Stimulated activated naive CD8-positive, alpha-beta T cell treated with anti-CD3 and anti-CD28 coated beads, Interleukin-15, Interleukin-2, amounts not matched to agents 100 ng/mL and 50 ng/mL, for 24 hours (primary cell): Measurements from ENCODE around the gene DDX23.
A peak's percentile ranks its signal among the peaks of the same experiment; 100 is the strongest.

ENCODE experiments used
- H3K27ac Mint-ChIP-seq: one replicate; pipeline ENCODE4 v1.8.0; 2021; ENCODE audit warnings: mild to moderate bottlenecking, mixed read lengths
- H3K27me3 Mint-ChIP-seq: one replicate; pipeline ENCODE4 v1.8.0; 2021; ENCODE audit warnings: mixed read lengths
- H3K36me3 Mint-ChIP-seq: one replicate; pipeline ENCODE4 v1.8.0; 2021; ENCODE audit warnings: low read depth, mixed read lengths
- H3K4me1 Mint-ChIP-seq: one replicate; pipeline ENCODE4 v1.8.0; 2021; ENCODE audit warnings: low read depth, mixed read lengths
- H3K4me3 Mint-ChIP-seq: one replicate; pipeline ENCODE4 v1.8.0; 2021; ENCODE audit warnings: mild to moderate bottlenecking, mixed read lengths
- H3K9me3 Mint-ChIP-seq: one replicate; pipeline ENCODE4 v1.8.0; 2021; ENCODE audit warnings: mixed read lengths

DDX23 gene

DNA sequence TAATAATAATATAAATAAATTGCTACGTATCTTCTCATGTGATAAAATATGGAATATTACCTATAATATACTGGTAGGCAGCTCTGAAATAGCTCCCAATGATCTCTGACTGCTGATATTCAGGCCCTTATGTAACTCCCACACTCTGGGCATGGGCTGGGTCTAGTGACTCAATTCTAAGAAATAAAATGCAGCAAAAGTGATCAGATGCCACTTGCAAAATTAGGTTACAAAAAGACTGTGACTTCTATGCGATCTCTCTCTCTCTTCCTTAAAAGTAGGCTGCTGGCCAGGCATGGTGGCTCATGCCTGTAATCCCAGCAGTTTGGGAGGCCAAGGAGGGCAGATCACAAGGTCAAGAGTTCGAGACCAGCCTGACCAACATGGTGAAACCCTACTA is 44.0 kb downstream of the DDX23 start:
- no peaks in the 10 kb centered on the region for H3K9me3 Mint-ChIP-seq
- peaks cover 4% of the 10 kb centered on the region for H3K4me1 Mint-ChIP-seq
- H3K27me3 Mint-ChIP-seq = no peaks in the 10 kb centered on the region

DNA sequence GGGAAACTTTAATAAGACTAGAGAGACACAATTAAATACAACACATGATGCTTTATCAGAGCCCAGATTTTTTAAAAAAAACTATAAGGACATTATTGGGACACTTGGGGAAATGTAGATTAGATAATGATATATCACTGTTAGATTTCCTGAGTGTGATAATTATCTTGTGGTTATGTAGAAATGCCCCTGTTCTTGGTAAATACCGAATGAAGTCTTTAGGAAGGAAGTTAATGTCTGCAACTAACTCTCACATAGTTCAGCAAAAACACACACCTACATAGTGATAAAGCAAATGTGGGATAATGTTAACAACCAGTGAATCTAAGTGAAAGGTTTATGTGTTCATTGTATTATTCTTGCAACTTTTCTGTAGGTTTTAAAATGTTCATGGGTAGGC is 48.3 kb downstream of the DDX23 start:
- H3K27me3 Mint-ChIP-seq = no peaks in the 10 kb centered on the region
- H3K4me1 Mint-ChIP-seq = peaks cover 4% of the 10 kb centered on the region
- H3K27ac Mint-ChIP-seq = no peak overlapping the region
- H3K9me3 Mint-ChIP-seq = no peaks in the 10 kb centered on the region
- no peak overlapping the region for H3K4me3 Mint-ChIP-seq
- no peaks in the 10 kb centered on the region for H3K36me3 Mint-ChIP-seq

More for the DNA sequence above, 44.0 kb downstream of the DDX23 start:
- H3K36me3 Mint-ChIP-seq = no peaks in the 10 kb centered on the region
- no peak overlapping the region for H3K27ac Mint-ChIP-seq
- H3K4me3 Mint-ChIP-seq = no peak overlapping the region

DNA sequence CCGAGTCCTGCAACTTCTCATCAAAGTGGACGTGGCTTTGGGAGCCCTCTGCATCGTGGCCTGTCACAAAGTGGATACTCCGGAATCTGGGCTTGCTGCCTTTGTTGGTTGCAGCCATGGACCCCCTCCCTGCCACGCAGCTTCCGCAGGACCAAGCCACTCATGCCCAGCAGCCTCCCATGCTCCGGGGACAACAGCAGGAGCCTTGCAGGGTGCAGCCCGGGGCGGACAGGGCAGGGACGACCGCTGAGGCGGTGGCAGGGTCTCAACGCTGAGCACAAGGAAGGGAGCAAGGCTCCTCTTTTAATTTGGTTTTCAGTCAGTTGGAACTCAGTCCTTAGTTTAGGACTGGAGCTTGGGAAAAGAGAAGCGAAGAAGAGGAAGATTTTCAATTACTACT is 51.0 kb downstream of the DDX23 start:
- H3K27ac Mint-ChIP-seq = no peak overlapping the region
- no peaks in the 10 kb centered on the region for H3K36me3 Mint-ChIP-seq
- no peaks in the 10 kb centered on the region for H3K27me3 Mint-ChIP-seq
- H3K4me1 Mint-ChIP-seq = peaks cover 15% of the 10 kb centered on the region
- H3K4me3 Mint-ChIP-seq = no peak overlapping the region
- no peaks in the 10 kb centered on the region for H3K9me3 Mint-ChIP-seq

DNA sequence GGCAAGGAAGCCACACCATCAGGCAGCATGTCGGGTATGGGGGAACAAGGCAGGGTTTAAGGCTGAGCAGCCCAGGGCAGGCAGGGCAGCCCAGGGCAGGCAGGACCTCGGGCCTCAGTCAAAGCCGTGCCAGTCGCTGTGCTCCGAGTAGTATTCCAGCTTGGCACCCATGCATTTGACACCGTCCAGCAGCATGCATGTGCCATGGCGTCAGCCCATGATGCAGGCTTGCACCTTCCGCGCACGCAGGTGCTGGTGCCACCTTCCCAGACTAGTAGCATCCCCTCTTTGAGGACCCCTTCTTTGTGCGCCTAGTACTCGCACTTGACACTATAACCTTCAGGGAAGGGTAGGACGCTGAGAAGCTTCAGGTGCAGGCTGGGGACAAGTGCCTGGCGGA is 51.5 kb downstream of the DDX23 start:
- Mint-ChIP-seq H3K27ac (no peak overlapping the region), H3K4me1 (peaks cover 16% of the 10 kb centered on the region), H3K27me3 (no peaks in the 10 kb centered on the region), H3K9me3 (no peaks in the 10 kb centered on the region), H3K36me3 (no peaks in the 10 kb centered on the region), H3K4me3 (no peak overlapping the region)

DNA sequence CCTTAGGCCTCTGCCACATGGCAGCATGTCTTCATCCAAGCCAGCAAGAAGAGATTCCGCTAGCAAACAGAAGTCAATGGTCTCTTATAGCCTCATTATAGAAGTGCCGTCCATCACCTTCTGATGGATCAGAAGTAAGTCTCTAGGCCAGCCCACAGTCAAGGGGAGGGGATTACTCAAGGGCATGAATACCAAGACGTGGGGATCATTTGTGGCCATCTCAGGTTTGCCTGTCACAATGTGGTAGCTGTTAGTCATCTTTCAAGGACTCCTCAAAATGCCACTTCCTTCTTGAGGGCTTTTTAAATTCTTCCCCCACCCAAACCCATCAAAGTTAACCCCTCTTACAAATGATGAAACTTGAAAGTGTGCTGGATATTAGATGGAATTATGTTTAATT is 55.0 kb downstream of the DDX23 start:
- H3K4me3 Mint-ChIP-seq = no peak overlapping the region
- peaks cover 5% of the 10 kb centered on the region for H3K27me3 Mint-ChIP-seq

DNA sequence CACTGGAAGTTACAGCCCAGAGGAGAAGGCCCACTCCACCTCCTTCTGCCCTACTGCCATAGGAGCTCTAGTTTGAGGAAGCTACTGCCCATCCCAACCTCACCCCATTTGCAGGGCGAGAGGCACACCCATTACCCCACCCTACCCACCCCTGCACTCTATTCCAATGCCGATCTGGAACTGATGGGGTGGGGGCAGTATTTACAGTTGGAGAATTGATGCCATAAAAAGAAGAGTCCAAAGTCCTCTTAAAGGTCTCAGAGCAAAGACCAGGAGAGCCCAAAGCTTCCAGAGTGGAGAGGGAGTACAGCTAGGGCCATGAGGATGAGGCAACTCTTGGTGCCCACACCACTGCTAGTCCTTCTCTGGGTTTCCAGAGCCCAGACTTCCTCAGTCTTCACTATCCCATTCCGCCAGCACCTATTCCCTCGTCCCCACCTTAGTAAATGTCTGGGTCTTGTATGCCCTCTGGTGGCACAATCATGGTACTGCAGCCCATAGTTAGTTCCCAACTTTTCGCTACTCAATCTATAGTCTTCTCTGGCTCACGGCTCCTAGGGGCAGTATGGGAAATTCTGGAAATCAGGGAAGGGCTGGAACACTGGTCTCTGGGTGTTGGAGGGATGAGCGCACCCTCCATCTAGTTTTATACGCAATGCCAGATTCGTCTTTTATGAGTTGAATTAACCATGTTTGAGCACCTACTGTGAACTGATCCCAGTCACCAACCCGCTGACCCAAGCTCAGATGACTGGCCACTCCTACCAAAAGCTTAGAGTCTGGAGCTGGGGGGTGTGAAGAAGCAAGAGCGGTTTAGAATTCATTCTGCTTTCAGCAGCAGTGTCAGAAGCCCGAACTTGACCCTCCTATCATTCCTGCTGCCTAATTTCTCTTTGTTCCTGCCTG is 56.2 kb downstream of the DDX23 start:
- no peaks in the 10 kb centered on the region for H3K36me3 Mint-ChIP-seq
- H3K27ac Mint-ChIP-seq = no peak overlapping the region
- no peaks in the 10 kb centered on the region for H3K9me3 Mint-ChIP-seq
- peaks cover 8% of the 10 kb centered on the region for H3K27me3 Mint-ChIP-seq
- H3K4me3 Mint-ChIP-seq = no peak overlapping the region
- H3K4me1 Mint-ChIP-seq = peaks cover 13% of the 10 kb centered on the region

More for the DNA sequence above, 55.0 kb downstream of the DDX23 start:
- Mint-ChIP-seq H3K36me3 (no peaks in the 10 kb centered on the region), H3K9me3 (no peaks in the 10 kb centered on the region), H3K27ac (no peak overlapping the region), H3K4me1 (peaks cover 13% of the 10 kb centered on the region)

DNA sequence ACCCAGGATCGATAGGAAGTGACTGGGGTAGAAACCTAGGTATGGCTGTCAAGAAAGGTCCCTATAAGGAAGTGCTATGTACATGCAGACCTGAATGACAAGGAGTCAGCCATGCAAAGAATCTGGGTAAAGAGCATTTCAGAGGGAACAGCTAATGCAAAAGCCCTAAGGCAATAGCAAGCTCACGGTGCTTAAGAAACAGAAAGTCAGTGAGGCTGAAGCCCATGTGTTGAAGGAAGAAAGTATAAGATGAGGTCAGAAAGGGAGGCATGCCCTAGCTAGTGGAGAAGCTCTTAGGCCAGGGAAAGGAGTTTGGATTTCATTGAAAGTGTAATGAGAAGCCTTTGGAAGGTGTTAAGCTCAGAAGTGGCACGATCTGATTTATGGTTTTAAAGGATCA is 57.1 kb downstream of the DDX23 start:
- no peaks in the 10 kb centered on the region for H3K9me3 Mint-ChIP-seq
- no peak overlapping the region for H3K4me3 Mint-ChIP-seq
- peaks cover 13% of the 10 kb centered on the region for H3K4me1 Mint-ChIP-seq
- H3K27me3 Mint-ChIP-seq = peaks cover 17% of the 10 kb centered on the region
- H3K36me3 Mint-ChIP-seq = no peaks in the 10 kb centered on the region
- no peak overlapping the region for H3K27ac Mint-ChIP-seq

DNA sequence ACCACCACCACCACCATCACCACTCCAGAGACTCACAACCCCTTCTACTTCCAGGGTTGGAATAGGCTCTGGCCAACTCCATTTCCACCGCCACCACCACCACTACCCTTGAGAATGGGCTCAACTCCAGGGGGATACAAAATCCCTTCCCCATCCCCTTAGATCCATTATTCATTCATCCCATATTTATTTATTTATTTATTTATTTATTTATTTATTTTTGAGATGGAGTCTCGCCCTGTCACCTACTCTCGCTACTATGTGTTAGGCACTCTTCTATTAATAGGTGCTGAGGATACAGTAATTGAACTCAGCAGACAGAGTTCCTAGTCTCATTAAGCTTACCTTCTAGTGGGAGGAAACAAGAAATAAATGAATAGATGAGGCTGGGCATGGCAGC is 58.3 kb downstream of the DDX23 start:
- H3K27ac Mint-ChIP-seq = no peak overlapping the region
- peaks cover 20% of the 10 kb centered on the region for H3K27me3 Mint-ChIP-seq
- no peak overlapping the region for H3K4me3 Mint-ChIP-seq
- no peaks in the 10 kb centered on the region for H3K9me3 Mint-ChIP-seq
- no peaks in the 10 kb centered on the region for H3K36me3 Mint-ChIP-seq
- H3K4me1 Mint-ChIP-seq = peaks cover 13% of the 10 kb centered on the region

DNA sequence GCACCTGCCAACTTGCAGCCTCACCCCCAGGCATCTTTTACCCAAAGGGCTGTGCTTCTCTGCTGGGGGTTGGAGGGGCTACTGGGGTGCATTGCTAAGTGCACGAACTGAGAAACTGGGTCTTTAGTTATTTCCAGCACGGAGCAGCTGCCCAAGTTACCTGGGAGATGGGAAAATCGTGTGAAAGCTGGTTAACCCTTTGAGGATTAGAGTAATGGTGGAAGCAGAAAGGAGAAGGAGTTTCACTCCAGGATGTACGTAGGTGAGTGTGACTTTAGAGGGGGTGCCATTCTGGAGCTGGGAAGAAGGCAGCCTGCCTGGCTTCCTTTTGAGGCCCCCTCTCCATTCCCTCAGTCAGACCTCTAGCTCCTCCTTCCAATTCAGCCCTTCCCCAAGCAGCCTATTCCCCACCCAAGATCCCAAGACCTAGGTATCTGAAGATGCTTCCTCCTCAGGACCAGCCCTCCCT is 62.1 kb downstream of the DDX23 start:
- Mint-ChIP-seq H3K36me3 (no peaks in the 10 kb centered on the region), H3K9me3 (no peaks in the 10 kb centered on the region), H3K27ac (no peak overlapping the region), H3K4me1 (peaks cover 4% of the 10 kb centered on the region), H3K27me3 (peaks cover 47% of the 10 kb centered on the region), H3K4me3 (no peak overlapping the region)

DNA sequence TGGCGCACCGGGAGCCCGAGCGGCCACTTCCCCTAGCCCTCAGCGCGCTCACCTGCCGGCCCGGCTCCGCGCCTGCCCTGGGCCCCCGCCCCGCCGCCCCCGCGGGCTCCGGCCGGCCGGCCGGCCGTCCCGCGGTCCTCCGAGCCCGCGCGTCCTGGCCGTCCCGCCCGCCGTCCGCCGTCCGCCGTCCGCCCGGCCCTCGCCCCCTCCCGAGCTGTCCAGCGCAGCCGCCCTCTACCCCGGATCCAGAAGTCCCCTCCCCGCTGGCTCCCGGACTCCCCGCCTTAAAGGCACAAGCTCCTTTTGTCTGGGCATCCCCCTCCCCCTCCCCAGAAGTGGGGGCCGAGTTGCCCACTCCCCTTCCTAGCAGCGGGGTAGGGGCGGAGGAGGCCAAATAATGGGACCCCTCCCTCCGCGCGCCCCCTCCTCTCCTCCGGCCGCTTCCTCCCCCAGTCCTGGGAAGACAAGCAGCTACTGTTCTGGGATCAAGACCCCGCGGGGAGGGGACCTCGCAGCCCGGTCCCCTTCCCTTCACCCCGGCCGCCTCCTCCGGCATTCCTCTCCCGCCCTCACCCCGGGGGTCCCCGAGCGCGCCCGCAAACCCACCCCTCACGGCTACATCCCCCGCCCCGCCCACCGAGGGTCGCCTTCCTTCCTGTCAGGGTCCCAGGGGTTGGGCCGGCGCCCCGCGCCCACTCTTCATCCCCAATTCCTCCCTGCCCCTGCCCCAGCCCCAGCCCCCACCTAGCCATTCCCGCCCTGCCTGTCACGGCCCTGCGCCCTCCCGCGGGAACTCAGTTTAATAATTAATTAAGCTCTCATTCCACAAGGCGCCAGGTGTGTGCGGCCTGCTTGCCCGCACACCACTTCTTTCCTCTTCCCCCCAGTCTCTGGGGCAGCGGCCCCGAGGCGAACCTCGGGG is 62.8 kb downstream of the DDX23 start, which contains the start of gene ADCY6:
ADCY6 (minus strand) TSS at position 236 of the 922 bp plus-strand sequence. CDS start 5,655 bp downstream, outside the sequence.
- peaks cover 4% of the 10 kb centered on the region for H3K4me1 Mint-ChIP-seq
- H3K27ac Mint-ChIP-seq = no peak within 1 kb of the TSS
- no peaks in the 10 kb centered on the region for H3K9me3 Mint-ChIP-seq
- H3K36me3 Mint-ChIP-seq = no peaks in the 10 kb centered on the region
- H3K4me3 Mint-ChIP-seq = peak within 1 kb of the TSS; percentile 62
- H3K27me3 Mint-ChIP-seq = peaks cover 44% of the 10 kb centered on the region

DNA sequence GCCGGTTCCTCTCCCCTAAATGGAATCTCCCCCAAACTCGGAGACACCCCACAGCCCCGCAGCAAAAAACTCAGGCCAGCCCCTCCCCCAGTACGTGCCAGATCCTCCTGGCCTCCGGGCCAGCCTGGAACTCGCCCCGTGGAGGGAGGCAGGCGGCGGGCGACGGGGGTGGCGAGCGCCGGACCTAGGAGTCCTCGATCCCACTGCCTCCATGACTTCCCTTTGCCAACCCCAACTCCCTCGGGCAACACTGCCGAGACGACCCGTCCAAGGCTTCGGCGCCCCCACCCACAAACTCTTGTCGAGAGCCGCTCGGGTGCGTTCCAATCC is 63.5 kb downstream of the DDX23 start:
- Mint-ChIP-seq H3K27me3 (peaks cover 44% of the 10 kb centered on the region), H3K4me1 (peaks cover 4% of the 10 kb centered on the region), H3K9me3 (no peaks in the 10 kb centered on the region), H3K27ac (no peak overlapping the region), H3K4me3 (peak overlapping the region; percentile 62), H3K36me3 (no peaks in the 10 kb centered on the region)

DNA sequence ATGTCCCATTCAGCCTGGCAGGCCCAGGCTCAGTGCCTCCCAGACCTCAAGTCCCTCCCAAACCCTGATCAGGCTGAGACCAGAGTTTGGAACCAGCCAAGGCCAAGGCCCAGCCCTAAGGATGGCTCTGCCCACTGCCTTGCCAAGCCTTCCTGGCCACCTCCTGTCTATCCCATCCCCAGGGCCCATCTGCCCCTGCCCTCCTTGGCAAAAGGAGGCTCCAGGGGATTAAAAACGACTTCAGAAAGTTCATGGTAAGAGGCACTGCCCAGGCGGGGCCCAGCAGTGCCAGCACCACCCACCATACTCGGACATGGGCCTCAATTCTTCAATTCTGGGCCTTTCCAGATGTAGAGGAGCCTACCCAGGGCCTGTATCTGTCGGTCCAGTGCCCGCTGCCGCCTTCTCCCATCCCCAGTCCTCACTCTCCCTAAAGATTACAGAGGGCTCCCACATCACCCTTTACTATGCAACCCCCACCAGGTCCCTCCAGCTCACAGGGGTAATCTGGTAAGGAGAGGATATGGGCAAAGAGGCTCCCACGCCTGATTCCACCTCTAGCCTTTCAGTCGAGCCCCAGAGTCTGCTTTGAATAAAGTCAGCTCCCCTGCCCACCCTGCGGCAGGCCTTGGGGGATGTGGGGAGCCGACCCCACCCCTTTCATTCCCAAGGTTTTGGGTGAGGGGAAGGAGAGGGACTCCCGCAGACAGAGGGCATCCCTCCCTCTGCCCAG is 64.0 kb downstream of the DDX23 start:
- Mint-ChIP-seq H3K27ac (no peak overlapping the region), H3K4me1 (peaks cover 4% of the 10 kb centered on the region), H3K9me3 (no peaks in the 10 kb centered on the region), H3K36me3 (no peaks in the 10 kb centered on the region), H3K27me3 (peaks cover 44% of the 10 kb centered on the region), H3K4me3 (peak overlapping the region; percentile 62)

DNA sequence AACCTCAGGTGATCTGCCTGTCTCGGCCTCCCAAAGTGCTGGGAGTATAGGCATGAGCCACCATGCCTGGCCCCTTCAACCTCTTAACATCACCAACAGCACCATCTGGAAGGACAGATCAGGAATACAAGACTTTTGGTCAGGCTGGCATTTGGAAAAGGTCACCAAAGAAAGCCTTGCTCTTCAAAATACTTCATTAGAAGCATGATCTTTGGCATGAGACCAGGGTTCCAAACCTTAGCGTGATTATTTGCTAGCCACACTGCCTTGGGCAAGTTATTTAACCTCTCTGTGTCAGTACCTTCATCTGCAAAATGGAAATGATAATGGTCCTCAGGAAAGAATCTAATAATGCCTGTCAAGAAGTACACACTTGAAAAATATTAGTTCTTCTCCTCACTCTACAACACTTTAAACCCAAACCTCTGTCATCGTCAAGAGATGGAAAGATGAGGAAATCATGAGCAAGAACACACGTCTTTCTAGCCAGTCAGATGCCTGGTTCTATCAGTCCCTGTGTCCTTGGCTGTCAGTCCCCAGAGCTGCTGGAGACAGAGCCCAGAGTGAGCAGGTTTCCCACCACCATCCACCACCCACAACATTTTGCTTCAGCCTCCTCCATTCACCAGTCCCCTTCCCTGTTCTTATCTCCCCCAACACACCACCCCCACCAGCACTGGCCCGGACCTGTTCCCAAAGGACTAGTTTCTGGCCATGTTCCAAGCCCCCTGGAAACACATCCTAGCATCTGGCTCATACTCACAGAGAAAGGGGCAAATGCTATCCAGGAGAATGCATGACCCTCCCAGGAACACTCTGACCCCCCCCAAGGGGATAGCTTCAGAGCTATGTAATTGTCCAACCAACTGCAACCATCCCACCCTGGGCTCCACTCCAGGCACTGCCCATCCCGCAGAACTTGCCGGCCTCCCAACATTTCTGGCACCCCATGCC is 65.1 kb downstream of the DDX23 start:
- H3K36me3 Mint-ChIP-seq = no peaks in the 10 kb centered on the region
- peaks cover 44% of the 10 kb centered on the region for H3K27me3 Mint-ChIP-seq
- H3K27ac Mint-ChIP-seq = no peak overlapping the region
- H3K4me3 Mint-ChIP-seq = no peak overlapping the region
- peaks cover 4% of the 10 kb centered on the region for H3K4me1 Mint-ChIP-seq
- H3K9me3 Mint-ChIP-seq = no peaks in the 10 kb centered on the region

DNA sequence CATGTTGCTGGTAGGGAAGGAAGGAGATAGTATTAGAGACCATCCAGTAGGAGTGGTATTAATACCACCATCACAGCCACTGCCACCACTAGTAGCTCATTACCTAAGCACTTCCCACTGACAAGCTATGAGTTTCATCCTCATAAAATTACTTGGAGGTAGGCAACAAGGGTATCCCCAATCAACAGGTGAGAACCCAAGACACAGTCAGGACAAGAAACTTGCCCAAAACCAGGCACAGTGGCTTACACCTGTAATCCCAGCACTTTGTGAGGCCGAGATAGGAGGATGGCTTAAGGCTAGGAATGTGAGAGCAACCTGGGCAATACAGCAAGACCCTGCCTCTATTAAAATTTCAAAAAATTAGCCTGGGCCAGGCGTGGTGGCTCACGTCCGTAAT is 68.5 kb downstream of the DDX23 start:
- no peak overlapping the region for H3K4me3 Mint-ChIP-seq
- no peak overlapping the region for H3K27ac Mint-ChIP-seq
- H3K36me3 Mint-ChIP-seq = no peaks in the 10 kb centered on the region
- peaks cover 4% of the 10 kb centered on the region for H3K4me1 Mint-ChIP-seq
- H3K9me3 Mint-ChIP-seq = no peaks in the 10 kb centered on the region
- H3K27me3 Mint-ChIP-seq = peaks cover 26% of the 10 kb centered on the region
